PC-9 (cell line): ENCODE data around the gene SMG9. TPM values are rescaled to one million over a fixed set of nuclear protein-coding genes. Genes with fewer than 3 reads are reported as not detected.

Experiments
- BruUV-seq: library from RNA; stranded (reverse); fragments of 400-500 nt; replicated peaks from 2 replicates; lab custom pipeline; 2021; lab: Mats Ljungman, UMichigan
- CTCF ChIA-PET: fragments of 300-600 bp; sonication (Branson Sonifier 250); formaldehyde crosslinking; loops from one replicate; lab custom pipeline; 2022; ENCODE audit warnings: antibody characterized with exemption; lab: Charles Lee
- POLR2A ChIA-PET: fragments of 300-600 bp; sonication (Branson Sonifier 250); formaldehyde crosslinking; loops from one replicate; lab custom pipeline; 2022; ENCODE audit warnings: antibody characterized with exemption; ENCODE audit not compliant: unreplicated experiment; lab: Charles Lee
- DNase-seq, 2 experiments: peaks; one replicate each; pipeline versions ENCODE4 v3.0.0 to v3.0.0-alpha.2; 2015 to 2022; ENCODE audit warnings: mixed read lengths in 1 of 2
- H2AFZ ChIP-seq: fragments of 200-600 bp; sonication (generic); 2 replicates; pipeline ENCODE4 v1.8.1; 2017; ENCODE audit warnings: antibody characterized with exemption
- H3F3A ChIP-seq: fragments of 200-600 bp; sonication (generic); 2 replicates; pipeline ENCODE4 v1.8.1; 2017; ENCODE audit warnings: antibody characterized with exemption, mild to moderate bottlenecking, low read depth; ENCODE audit not compliant: insufficient read depth
- H3K27ac ChIP-seq: fragments of 200-600 bp; sonication (generic); 2 replicates; pipeline ENCODE4 v1.6.1; 2016; ENCODE audit warnings: mixed run types
- H3K27me3 ChIP-seq: fragments of 200-600 bp; sonication (generic); 2 replicates; pipeline ENCODE4 v1.6.1; 2016; ENCODE audit warnings: low read depth, mixed run types; ENCODE audit not compliant: insufficient read depth
- H3K36me3 ChIP-seq: fragments of 200-600 bp; sonication (generic); 2 replicates; pipeline ENCODE4 v1.6.1; 2016; ENCODE audit warnings: low read depth, mixed run types
- H3K4me1 ChIP-seq: fragments of 200-600 bp; sonication (generic); replicated peaks from 2 replicates; pipeline ENCODE4 v1.6.1; 2016; ENCODE audit warnings: mixed run types; ENCODE audit not compliant: insufficient read depth
- H3K4me2 ChIP-seq: fragments of 200-600 bp; sonication (generic); 2 replicates; pipeline ENCODE4 v1.6.1; 2017; ENCODE audit warnings: mixed run types
- H3K4me3 ChIP-seq: fragments of 200-600 bp; sonication (generic); 2 replicates; pipeline ENCODE4 v1.6.1; 2016; ENCODE audit warnings: mixed run types
- H3K79me2 ChIP-seq: fragments of 200-600 bp; sonication (generic); 2 replicates; pipeline ENCODE4 v1.6.1; 2017; ENCODE audit warnings: low read depth, mixed run types
- H3K9me2 ChIP-seq: fragments of 200-600 bp; sonication (generic); 2 replicates; pipeline ENCODE4 v1.8.1; 2017; ENCODE audit warnings: mild to moderate bottlenecking; ENCODE audit not compliant: insufficient read depth
- H3K9me3 ChIP-seq: fragments of 200-600 bp; sonication (generic); 2 replicates; pipeline ENCODE4 v1.8.1; 2016; ENCODE audit warnings: low read depth; ENCODE audit not compliant: insufficient read depth
- H4K20me1 ChIP-seq: fragments of 200-600 bp; sonication (generic); 2 replicates; pipeline ENCODE4 v1.8.1; 2017; ENCODE audit not compliant: insufficient read depth
- EZH2 ChIP-seq: fragments of 200-600 bp; sonication (generic); IDR thresholded peaks from 2 replicates; pipeline ENCODE4 v1.8.0; 2017; ENCODE audit warnings: antibody characterized with exemption, low read depth
- intact Hi-C: fragments of 100-400 bp; cut with micrococcal nuclease; formaldehyde crosslinking; loops from one replicate; pipeline ENCODE4 v1.10.0; 2022; ENCODE audit not compliant: unreplicated experiment
- total RNA-seq: library from RNA; stranded (reverse); gene quantifications from 2 replicates; pipeline ENCODE4 v1.2.3, GENCODE V29; 2021
- TF ChIP-seq, protein P1 (sequence below): fragments of 200-600 bp; sonication (generic); conservative IDR thresholded peaks from 2 replicates; pipeline ENCODE4 v1.6.1; 2017; ENCODE audit warnings: mixed run types, antibody characterized with exemption, mild to moderate bottlenecking, moderate library complexity

SMG9 gene
- total RNA-seq, 1 experiment from 2014 or later, result 76.8 TPM

DNA sequence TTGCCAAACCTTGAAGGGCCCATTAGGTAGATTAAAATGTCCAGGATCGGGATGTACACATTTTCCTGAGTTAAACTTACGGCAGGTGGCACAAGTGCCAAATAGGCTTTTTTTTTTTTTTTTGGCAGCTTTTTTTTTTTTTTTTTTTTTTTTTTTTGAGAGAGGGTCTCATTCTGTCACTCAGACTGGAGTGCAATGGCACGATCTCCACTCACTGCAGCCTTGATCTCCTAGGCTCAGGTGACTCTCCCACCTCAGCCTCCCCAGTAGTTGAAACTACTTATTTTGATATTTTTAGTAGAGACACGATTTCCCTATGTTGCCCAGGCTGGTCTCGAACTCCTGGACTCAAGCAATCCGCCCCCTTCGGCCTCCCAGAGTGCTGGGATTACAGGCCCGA, 29.9 kb downstream of the SMG9 start:
- CTCF ChIA-PET, result interaction anchor here (0.6 kb wide), 1 partner anchor 22 kb away, joined by 6 read pairs; no protein-coding TSS in a partner anchor
- H3K4me2 ChIP-seq, result no peak overlapping the region
- H2AFZ ChIP-seq, result no peak overlapping the region
- no TSS peak for BruUV-seq
- no peaks in the 10 kb centered on the region for H4K20me1 ChIP-seq
- no peaks in the 10 kb centered on the region; the same call in 1 of the 2 replicates for H3K36me3 ChIP-seq
- intact Hi-C loops, result no loop called here
- H3K4me1 ChIP-seq, result no peaks in the 10 kb centered on the region
- H3K4me3 ChIP-seq, result no peak overlapping the region
- no peak for DNase-seq
- H3F3A ChIP-seq, result peaks cover 14% of the 10 kb centered on the region
- H3K27ac ChIP-seq, result no peak overlapping the region
- no peaks in the 10 kb centered on the region for H3K79me2 ChIP-seq
- POLR2A ChIA-PET, result interaction anchor here (0.6 to 0.7 kb wide), 3 partner anchors 46 to 118 kb away, joined by 10 to 26 read pairs (median 12); no protein-coding TSS in a partner anchor
- no peaks in the 10 kb centered on the region for H3K27me3 ChIP-seq
- H3K9me3 ChIP-seq, result no peaks in the 10 kb centered on the region
- H3K9me2 ChIP-seq, result no peaks in the 10 kb centered on the region
- TF ChIP-seq, protein P1, sequence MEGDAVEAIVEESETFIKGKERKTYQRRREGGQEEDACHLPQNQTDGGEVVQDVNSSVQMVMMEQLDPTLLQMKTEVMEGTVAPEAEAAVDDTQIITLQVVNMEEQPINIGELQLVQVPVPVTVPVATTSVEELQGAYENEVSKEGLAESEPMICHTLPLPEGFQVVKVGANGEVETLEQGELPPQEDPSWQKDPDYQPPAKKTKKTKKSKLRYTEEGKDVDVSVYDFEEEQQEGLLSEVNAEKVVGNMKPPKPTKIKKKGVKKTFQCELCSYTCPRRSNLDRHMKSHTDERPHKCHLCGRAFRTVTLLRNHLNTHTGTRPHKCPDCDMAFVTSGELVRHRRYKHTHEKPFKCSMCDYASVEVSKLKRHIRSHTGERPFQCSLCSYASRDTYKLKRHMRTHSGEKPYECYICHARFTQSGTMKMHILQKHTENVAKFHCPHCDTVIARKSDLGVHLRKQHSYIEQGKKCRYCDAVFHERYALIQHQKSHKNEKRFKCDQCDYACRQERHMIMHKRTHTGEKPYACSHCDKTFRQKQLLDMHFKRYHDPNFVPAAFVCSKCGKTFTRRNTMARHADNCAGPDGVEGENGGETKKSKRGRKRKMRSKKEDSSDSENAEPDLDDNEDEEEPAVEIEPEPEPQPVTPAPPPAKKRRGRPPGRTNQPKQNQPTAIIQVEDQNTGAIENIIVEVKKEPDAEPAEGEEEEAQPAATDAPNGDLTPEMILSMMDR, result no peak
- no peak for TF ChIP-seq EZH2

DNA sequence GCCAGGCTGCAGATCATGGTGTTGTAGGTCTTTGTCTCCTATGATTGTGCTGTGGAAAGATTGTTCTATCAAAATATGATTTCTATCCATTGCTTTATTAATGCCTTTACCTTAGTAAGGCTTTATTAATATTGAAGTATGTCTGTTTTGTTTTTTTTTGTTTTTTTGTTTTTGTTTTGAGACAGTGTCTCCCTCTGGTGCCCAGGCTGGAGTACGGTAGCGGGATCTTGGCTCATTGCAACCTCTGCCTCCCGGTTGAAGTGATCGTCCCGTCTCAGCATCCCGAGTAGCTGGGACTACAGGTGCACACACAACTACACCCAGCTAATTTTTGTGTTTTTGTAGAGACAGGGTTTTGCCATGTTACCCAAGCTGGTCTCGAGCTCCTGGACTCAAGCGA, 31.2 kb downstream of the SMG9 start:
- no peaks in the 10 kb centered on the region for H3K9me2 ChIP-seq
- DNase-seq, result no peak
- H3K4me1 ChIP-seq, result no peaks in the 10 kb centered on the region
- BruUV-seq, result no TSS peak
- no peak overlapping the region for H3K4me2 ChIP-seq
- intact Hi-C loops, result loop anchor here (1.0 kb wide), 1 partner anchor 53 kb away; the partner anchor contains the start of gene PLAUR
- TF ChIP-seq EZH2, result no peak
- TF ChIP-seq, protein P1, result peak; percentile 62
- ChIA-PET POLR2A (no interaction called here), CTCF (interaction anchor here (1.3 kb wide), 1 partner anchor 55 kb away, joined by 3 read pairs; no protein-coding TSS in a partner anchor)
- no peaks in the 10 kb centered on the region for H3K9me3 ChIP-seq
- H4K20me1 ChIP-seq, result no peaks in the 10 kb centered on the region
- no peaks in the 10 kb centered on the region for H3K79me2 ChIP-seq
- no peak overlapping the region for H2AFZ ChIP-seq
- H3K27ac ChIP-seq, result no peak overlapping the region
- peaks cover 10% of the 10 kb centered on the region for H3F3A ChIP-seq
- H3K4me3 ChIP-seq, result no peak overlapping the region
- H3K36me3 ChIP-seq, result no peaks in the 10 kb centered on the region
- no peaks in the 10 kb centered on the region for H3K27me3 ChIP-seq

DNA sequence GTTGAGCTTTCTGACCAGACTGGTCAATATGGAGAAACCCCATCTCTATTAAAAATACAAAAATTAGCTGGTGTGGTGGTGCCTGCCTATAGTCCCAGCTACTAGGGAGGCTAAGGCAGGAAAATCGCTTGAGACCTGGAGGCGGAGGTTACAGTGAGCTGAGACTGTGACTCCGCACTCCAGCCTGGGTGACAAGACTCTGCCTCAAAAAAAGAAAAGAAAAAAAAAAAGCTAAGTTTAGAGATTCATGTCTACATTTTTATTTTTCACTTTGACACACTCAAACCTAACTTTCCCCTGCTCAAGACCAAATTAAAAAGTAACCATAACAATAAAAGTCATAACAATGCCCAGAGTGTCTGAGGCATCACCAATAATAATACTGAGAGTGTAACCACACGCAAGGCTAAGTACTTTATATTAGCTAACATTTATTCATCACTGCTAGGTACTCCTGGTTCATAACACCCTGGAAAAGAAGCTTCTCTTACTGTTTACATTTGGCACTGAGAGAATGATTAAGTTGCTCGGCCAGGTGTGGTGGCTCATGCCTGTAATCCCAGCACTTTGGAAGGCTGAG, 33.2 kb downstream of the SMG9 start:
- no peak for TF ChIP-seq EZH2
- TF ChIP-seq, protein P1, result no peak
- Histone ChIP-seq H3K4me3 (no peak overlapping the region), H3F3A (peaks cover 10% of the 10 kb centered on the region), H3K4me1 (no peaks in the 10 kb centered on the region), H4K20me1 (no peaks in the 10 kb centered on the region), H2AFZ (no peak overlapping the region), H3K36me3 (no peaks in the 10 kb centered on the region), H3K4me2 (no peak overlapping the region), H3K27ac (no peak overlapping the region), H3K27me3 (no peaks in the 10 kb centered on the region), H3K9me2 (no peaks in the 10 kb centered on the region), H3K79me2 (no peaks in the 10 kb centered on the region), H3K9me3 (no peaks in the 10 kb centered on the region)
- intact Hi-C loops, result no loop called here
- DNase-seq, result no peak
- POLR2A ChIA-PET, result interaction anchor here (0.6 kb wide), 2 partner anchors 237 to 1969 kb away, joined by 5 to 6 read pairs; no protein-coding TSS in a partner anchor
- no TSS peak for BruUV-seq
- CTCF ChIA-PET, result interaction anchor here (0.6 to 0.7 kb wide), 3 partner anchors 32 to 1907 kb away, joined by 3 to 7 read pairs (median 3); no protein-coding TSS in a partner anchor
